ENCODE results near the gene TPD52L1.
"Not testable (repeated sequence)": the region's sequence is repeated elsewhere in the genome, so short reads cannot be mapped to it uniquely, and the experiment has no call there.

The TPD52L1 gene

GRCh38 chr6:125144822-125145221, 8.8 kb upstream of the TPD52L1 start:
- no peak for DNase-seq

- no peak for DNase-seq
Measured at GRCh38 chr6:125149256-125150144, 4.1 kb upstream of the TPD52L1 start.

DNA sequence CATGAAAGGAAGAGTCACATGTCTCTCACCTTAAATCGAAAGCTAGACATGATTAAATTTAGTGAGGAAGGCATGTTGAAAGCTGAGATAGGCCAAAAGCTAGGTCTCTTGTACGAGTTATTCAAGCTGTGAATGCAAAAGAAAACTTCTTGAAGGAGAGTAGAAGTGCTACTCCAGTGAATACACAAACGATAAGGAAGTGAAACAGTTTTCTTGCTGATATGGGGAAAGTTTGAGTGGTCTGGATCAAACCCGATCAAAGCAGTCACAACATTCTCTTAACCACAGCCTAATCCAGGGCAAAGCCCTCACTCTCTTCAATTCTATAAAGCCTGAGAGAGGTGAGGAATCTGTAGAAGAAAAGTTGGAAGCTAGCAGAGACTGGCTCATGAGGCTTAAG, 1.9 kb upstream of the TPD52L1 start:
- no peak for DNase-seq

- no peak for DNase-seq
Measured at GRCh38 chr6:125154118-125154760, 666 bp downstream of the TPD52L1 start.

- DNase-seq = no peak
Measured at GRCh38 chr6:125154761-125155135, 1.2 kb downstream of the TPD52L1 start.

GRCh38 chr6:125155344-125155743, 1.8 kb downstream of the TPD52L1 start:
- DNase-seq = no peak

- no peak for DNase-seq
Measured at GRCh38 chr6:125156496-125156895, 2.9 kb downstream of the TPD52L1 start.

- DNase-seq = no peak
Measured at GRCh38 chr6:125157280-125157679, 3.7 kb downstream of the TPD52L1 start.

GRCh38 chr6:125157725-125158124, 4.2 kb downstream of the TPD52L1 start:
- DNase-seq = no peak

- DNase-seq = not testable (repeated sequence)
Measured at GRCh38 chr6:125163339-125163738, 9.8 kb downstream of the TPD52L1 start.

GRCh38 chr6:125163811-125164210, 10.2 kb downstream of the TPD52L1 start:
- no peak for DNase-seq

DNA sequence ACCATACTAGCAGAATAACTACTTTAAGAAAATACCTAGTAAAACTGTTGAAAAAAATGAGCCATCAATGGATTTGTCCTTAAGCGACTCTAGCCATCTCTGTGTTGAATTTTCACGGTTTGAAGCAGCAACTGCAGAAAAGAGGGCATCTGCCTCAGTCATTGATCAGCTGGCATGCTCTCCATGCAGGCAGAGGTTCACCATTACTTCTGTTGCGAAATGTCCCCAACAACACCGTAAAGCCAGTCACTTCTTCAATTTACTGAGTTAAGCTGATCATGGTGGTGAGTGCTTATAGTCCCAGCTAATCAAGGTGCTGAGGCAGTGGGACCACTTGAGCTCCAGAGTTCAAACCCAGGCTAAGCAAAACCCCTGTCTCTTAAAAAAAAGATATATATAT, 11.1 kb downstream of the TPD52L1 start:
- no peak for DNase-seq

DNA sequence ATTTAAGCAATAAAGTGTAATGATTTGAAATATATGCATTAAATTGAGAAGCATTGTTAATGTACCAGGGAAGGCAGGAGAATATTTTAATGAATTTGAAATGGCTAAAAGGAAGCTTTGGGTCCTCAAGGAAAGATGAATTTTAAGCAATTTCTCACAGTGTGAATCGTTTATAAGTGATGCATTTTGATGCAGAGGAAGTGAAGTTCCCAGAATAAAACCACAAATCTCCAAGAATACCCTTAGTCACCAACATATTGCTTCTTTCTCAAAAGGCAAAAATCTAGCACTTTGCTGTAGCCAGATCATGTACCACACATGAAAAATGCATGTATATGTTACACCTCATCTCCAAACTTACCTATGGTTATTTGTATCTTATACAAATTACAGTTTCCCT, 11.7 kb downstream of the TPD52L1 start:
- no peak for DNase-seq

DNA sequence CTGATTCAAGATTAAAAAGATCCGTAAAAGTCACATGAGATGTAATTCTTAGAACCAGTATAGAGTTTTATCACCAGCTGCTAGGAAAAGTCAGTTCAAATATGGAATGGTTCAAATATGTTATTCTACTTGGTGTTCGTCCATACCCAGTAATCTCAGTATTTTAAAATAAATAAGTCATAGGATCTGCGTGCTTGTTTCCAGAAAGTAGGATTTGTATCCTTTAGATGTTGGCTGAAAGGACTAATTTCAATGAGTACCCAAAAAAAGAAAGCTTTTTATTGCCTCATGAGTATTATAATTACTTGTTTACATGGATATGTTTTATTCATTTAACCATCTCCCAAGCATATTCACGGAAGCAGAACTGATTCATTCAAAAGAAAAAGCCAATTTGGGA, 12.2 kb downstream of the TPD52L1 start:
- no peak for DNase-seq

GRCh38 chr6:125166711-125167110, 13.1 kb downstream of the TPD52L1 start:
- DNase-seq = no peak

GRCh38 chr6:125167579-125167978, 14.0 kb downstream of the TPD52L1 start:
- no peak for DNase-seq

GRCh38 chr6:125169058-125169457, 15.5 kb downstream of the TPD52L1 start:
- DNase-seq = no peak

DNA sequence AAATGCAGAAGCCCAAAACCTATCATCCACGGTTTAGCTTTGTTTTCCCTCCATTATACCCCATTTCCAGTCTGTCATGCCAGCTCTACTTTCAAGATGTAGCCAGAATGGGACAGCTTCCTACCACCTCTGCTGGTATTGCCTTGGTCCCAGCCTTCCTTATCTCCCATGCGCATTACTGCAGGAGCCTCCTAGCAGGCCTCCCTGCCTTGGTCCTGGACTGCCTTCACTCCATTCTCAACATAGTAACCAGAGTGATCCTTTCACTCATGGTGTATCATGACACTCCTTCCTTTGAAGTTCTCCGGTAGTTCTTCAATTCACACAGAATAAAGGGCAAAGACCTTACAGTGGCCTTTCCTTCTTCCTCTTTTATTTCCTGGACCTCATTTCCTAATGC, 15.9 kb downstream of the TPD52L1 start:
- DNase-seq = no peak

GRCh38 chr6:125170376-125170775, 16.8 kb downstream of the TPD52L1 start:
- DNase-seq = no peak

- no peak for DNase-seq
Measured at GRCh38 chr6:125173341-125174095, 19.9 kb downstream of the TPD52L1 start.

DNA sequence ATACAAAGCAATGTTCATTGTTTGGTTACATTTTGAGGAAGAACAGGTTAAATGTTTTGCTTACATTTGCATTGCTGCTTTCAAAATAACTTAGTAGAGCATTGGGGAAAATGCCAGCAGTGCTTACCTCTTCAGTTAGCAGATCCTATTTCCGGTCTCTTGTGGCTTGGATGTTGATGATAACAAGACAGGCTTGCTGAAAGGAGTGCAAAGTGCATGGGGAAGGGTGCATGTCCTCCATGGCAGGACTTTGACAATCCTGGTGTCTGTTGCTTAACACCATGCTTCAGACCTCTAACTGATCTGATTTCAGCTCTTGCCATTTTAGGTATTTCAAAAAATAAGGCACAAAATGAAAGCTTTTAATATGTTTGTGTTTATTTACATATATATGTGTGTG, 21.1 kb downstream of the TPD52L1 start:
- DNase-seq = no peak

GRCh38 chr6:125175466-125176048, 22.0 kb downstream of the TPD52L1 start:
- DNase-seq = no peak
